GM12874 (cell line): ENCODE data around the gene IL1B.

ENCODE experiments used
- TF ChIP-seq, protein P1 (sequence below): IDR thresholded peaks from 2 replicates; pipeline ENCODE4 v1.5.1; 2011; ENCODE audit warnings: low read depth, mild to moderate bottlenecking, control low read depth, low read length, moderate library complexity; ENCODE audit not compliant: insufficient read depth

The IL1B gene

DNA sequence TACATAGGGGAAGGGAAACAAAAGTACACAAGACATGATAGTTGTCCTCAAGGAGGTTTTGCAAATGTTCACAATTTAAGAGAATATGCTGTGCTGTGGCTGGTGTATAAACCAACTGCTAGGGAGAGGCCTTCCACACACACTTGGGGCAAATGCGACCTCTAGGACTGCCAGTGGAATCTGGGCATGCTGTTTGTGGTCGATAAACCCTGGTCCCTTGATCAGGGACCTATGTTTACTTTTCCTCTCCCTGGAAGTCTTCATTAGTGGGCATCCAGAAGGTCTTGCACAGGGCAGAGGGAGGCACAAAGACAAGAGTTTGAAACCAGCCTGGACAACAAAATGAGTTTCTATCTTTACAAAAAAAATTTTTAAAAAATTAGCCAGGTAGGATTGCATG lies 7.3 kb upstream of the IL1B start:
- TF ChIP-seq, protein P1, sequence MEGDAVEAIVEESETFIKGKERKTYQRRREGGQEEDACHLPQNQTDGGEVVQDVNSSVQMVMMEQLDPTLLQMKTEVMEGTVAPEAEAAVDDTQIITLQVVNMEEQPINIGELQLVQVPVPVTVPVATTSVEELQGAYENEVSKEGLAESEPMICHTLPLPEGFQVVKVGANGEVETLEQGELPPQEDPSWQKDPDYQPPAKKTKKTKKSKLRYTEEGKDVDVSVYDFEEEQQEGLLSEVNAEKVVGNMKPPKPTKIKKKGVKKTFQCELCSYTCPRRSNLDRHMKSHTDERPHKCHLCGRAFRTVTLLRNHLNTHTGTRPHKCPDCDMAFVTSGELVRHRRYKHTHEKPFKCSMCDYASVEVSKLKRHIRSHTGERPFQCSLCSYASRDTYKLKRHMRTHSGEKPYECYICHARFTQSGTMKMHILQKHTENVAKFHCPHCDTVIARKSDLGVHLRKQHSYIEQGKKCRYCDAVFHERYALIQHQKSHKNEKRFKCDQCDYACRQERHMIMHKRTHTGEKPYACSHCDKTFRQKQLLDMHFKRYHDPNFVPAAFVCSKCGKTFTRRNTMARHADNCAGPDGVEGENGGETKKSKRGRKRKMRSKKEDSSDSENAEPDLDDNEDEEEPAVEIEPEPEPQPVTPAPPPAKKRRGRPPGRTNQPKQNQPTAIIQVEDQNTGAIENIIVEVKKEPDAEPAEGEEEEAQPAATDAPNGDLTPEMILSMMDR, result no peak

DNA sequence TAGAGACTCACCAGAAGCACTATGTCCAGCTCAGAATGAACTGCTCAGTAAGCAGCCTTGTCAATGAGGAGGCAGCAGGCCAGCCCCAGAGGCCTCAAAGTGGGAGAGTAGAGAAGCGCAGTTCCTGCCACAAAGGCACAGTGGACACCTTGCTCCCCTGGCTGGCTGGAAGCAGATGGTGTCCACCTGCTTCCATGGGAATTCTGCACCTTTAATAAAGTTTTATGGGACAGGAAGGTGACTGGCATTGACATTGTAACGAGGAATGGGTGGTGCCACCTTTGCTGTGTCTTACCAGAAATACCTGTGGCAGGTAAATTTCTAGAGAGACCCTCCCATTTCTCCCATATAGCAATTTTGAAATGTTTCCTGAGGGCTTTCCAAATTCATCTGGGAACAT lies 6.7 kb upstream of the IL1B start:
- TF ChIP-seq, protein P1, result no peak

DNA sequence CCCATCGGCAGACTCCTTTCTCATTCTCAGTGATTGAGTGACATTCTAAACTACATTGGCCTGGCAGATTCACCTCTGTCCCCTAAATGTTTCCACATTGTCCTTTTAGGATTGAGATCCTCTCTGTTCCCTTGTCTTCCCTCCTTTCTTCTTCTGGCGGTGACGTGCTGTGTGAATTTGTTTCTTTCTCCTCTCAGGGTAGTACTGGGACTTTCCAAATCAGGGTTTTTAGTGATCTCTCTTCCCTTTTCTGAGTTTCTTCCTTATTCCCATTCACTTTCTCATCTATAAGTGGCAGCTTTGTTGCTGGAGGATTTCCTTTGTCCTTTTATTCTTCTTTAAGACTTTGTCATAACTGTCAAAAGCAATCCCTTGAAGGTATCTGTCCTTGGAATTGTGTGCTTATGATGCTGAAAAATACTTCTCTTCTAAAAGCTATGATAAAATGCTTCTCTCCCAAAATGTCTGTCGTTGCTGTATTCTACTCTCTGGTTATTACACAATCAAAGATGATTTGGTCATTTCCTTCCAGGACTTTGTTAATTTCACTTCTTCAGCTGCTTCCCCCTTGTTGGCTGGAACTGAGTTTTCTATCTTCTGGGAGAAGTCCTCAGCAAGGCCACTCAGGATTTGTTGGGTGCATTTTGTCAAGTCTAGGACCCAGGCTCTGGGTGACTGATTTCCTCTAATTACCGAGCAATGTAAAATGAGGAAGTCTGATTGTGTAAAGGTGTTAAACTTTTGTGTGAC lies 4.9 kb upstream of the IL1B start:
- TF ChIP-seq, protein P1, result no peak

DNA sequence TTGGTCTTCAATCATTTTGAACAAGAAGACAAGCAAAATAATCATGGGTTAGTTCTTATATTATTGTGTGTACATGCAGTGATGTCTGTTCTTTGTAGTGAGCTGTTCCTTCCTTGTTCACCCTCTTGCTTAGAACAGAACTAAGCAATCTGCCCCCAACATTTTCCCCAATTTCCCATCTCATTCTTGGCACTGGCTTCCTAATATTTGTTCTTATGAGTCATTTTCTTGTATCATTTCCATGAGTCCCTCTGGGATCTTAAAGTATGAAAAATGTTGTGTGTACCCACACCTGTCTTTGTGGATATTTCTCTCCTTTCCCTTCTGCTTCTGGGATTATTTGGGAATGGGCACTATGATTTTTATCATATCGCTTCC lies 3.5 kb upstream of the IL1B start:
- TF ChIP-seq, protein P1, result no peak

DNA sequence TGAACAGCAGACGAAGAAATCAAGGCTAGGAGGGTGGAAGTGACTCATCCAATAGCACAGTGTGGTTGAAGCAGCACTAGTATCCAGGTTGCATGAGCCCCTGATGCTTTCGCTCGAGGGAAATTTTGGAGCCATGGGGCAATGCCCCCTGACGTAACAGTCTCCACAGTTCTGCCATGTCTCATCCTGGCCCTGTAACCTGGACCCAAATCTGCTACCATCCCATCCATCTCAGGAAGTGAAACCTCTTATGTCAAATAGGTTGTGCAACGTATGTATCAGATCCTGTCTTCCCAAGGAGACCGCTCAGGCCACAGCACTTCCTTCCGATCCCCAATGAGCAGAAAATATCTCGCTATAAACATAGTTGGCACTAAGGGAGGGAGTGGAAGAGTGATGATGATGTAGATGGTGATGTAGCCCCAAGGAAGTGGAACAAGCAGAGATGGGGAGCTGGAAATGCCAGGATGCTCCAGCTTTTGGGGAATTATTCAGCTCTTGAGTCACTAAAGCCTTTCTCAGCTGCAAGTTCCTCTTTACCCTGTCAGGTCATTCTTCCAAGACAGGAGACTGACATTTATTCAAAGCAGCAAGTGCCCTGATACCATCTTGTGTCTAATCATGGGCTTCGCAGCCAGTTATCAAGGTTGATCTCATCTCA lies 3.0 kb upstream of the IL1B start:
- TF ChIP-seq, protein P1, result no peak

DNA sequence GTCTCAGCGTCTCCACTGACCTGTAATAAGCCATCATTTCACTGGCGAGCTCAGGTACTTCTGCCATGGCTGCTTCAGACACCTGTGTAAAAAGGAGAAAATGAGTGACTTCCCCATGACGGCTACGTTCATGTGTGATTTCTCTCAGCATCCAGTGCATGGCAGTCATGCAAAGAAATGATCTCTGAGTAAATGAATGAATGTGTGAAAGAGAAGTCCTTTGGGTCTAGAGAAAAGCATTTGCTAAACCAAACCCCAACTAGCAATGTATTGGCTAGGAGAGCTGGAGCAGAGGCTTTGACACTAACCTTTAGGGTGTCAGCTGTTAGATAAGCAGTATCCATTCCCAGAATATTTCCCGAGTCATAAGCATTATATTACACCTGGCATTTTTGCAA lies 417 bp downstream of the IL1B start:
- TF ChIP-seq, protein P1, result no peak

DNA sequence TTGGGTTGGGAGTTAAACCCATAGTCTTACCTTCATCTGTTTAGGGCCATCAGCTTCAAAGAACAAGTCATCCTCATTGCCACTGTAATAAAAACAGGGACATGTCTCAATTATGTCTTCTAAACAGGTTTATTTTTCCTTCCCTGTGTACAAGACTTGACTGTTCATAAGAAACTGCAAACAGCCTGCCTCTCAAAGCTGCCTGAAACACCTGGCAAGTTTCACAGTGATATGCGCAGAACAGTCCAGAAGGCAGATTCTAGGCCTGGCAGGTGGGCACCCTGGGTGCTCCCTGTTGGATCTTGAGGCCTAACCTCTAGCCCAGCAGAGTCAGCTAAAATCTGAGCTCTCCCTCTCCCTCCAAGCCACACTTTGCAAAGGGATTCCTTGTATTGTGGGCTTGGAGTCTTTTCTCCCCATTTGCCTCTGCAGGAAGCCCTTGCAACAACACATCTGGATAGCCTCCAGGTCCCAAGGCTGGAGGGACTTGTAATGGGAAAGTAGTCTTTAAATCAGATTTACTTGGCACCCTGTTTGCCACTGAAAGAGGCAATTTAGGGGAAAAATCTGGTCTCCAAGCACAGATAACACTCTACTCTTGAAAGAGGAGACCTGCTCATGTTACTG lies 930 bp downstream of the IL1B start:
- TF ChIP-seq, protein P1, result no peak
